B cell (primary cell): ENCODE results near the gene WFDC5. TPM values are rescaled to one million over a fixed set of nuclear protein-coding genes. Genes with fewer than 3 reads are reported as not detected.

Experiments used
- ATAC-seq: fragments of 200-7000 bp; cut with Tn5 transposase; one replicate; pipeline ENCODE4 v1.10.0; 2021; ENCODE audit warnings: low read depth, mild to moderate bottlenecking, moderate number of reproducible peaks, moderate library complexity
- CTCF ChIA-PET: fragments of 350-600 bp; sonication (Branson Sonifier 250); formaldehyde crosslinking; loops from one replicate; lab custom pipeline; 2021; ENCODE audit warnings: antibody characterized with exemption, inconsistent platforms; lab: Charles Lee
- POLR2A ChIA-PET: fragments of 350-600 bp; sonication (Branson Sonifier 250); formaldehyde crosslinking; loops from one replicate; lab custom pipeline; 2021; ENCODE audit warnings: antibody characterized with exemption; lab: Charles Lee
- DNase-seq: peaks from one replicate; pipeline ENCODE4 v3.0.0; 2013
- H2AFZ ChIP-seq: 2 replicates; pipeline ENCODE4 v1.6.1; 2012; ENCODE audit warnings: mild to moderate bottlenecking, low read depth, low read length; ENCODE audit not compliant: insufficient read depth, poor library complexity, severe bottlenecking
- H3K27ac ChIP-seq, 2 donors: 1 replicate in 1 of 2; 2 replicates in 1 of 2; pipeline ENCODE4 v1.5.1; 2012 to 2013; ENCODE audit warnings: low read length in 2 of 2, mild to moderate bottlenecking in 2 of 2, moderate library complexity in 1 of 2
- H3K27me3 ChIP-seq, 4 experiments: fragments of 200-600 bp in 1 of 4; sonication (generic) in 1 of 4; replicated peaks in 1 of 4; 1 replicate in 2 of 4; 2 replicates in 2 of 4; pipeline versions ENCODE4 v1.6.1 to v1.7.0; 2013 to 2016; ENCODE audit warnings: low read length in 3 of 4, mild to moderate bottlenecking in 2 of 4, mixed read lengths in 1 of 4, moderate library complexity in 1 of 4; ENCODE audit not compliant: insufficient read depth in 4 of 4, control insufficient read depth in 3 of 4; ENCODE audit errors: control extremely low read depth in 1 of 4
- H3K36me3 ChIP-seq, 2 experiments: replicated peaks in 1 of 2; 1 replicate in 1 of 2; 2 replicates in 1 of 2; pipeline versions ENCODE4 v1.6.1 to v1.7.1; 2013; ENCODE audit warnings: low read length in 1 of 2; ENCODE audit not compliant: insufficient read depth in 2 of 2, control insufficient read depth in 1 of 2; ENCODE audit errors: control extremely low read depth in 1 of 2, extremely low read depth in 1 of 2
- H3K4me1 ChIP-seq, 2 donors: fragments of 200-600 bp in 1 of 2; sonication (generic) in 1 of 2; 1 replicate in 1 of 2; 2 replicates in 1 of 2; pipeline versions ENCODE4 v1.5.1 to v1.6.1; 2013 to 2017; ENCODE audit warnings: low read length in 2 of 2; ENCODE audit not compliant: control insufficient read depth in 2 of 2, insufficient read depth in 2 of 2
- H3K4me2 ChIP-seq: replicated peaks from 2 replicates; pipeline ENCODE3; 2012; ENCODE audit warnings: mild to moderate bottlenecking, low read depth, low read length; ENCODE audit not compliant: poor library complexity, severe bottlenecking
- H3K4me3 ChIP-seq, 5 experiments: fragments of 200-600 bp in 1 of 5; sonication (generic) in 1 of 5; 1 replicate in 3 of 5; 2 replicates in 2 of 5; pipeline versions ENCODE4 v1.5.1 to v1.7.0; 2011 to 2016; ENCODE audit warnings: low read length in 4 of 5, mild to moderate bottlenecking in 4 of 5, low read depth in 2 of 5, control low read depth in 1 of 5, moderate library complexity in 1 of 5; ENCODE audit not compliant: insufficient read depth in 1 of 5; ENCODE audit errors: control extremely low read depth in 1 of 5, extremely low read depth in 1 of 5
- H3K79me2 ChIP-seq: fragments of 200-600 bp; sonication (generic); one replicate; pipeline ENCODE4 v1.6.0; 2016; ENCODE audit warnings: low read length; ENCODE audit not compliant: control insufficient read depth, insufficient read depth
- H3K9ac ChIP-seq: fragments of 200-600 bp; sonication (generic); 2 replicates; pipeline ENCODE4 v1.6.1; 2017; ENCODE audit warnings: mild to moderate bottlenecking, low read length, moderate library complexity
- H3K9me3 ChIP-seq, 3 donors: one replicate each; pipeline versions ENCODE4 v1.6.1 to v1.7.1; 2013; ENCODE audit warnings: low read length in 2 of 3; ENCODE audit not compliant: control insufficient read depth in 2 of 3, insufficient read depth in 1 of 3; ENCODE audit errors: control extremely low read depth in 1 of 3
- H4K20me1 ChIP-seq: 2 replicates; pipeline ENCODE4 v1.6.0; 2012; ENCODE audit warnings: mild to moderate bottlenecking, low read length; ENCODE audit not compliant: insufficient read depth, control insufficient read depth, poor library complexity, severe bottlenecking
- H3K27ac Mint-ChIP-seq: one replicate; pipeline ENCODE4 v1.8.0; 2021; ENCODE audit warnings: mixed read lengths
- H3K27me3 Mint-ChIP-seq: one replicate; pipeline ENCODE4 v1.8.0; 2021; ENCODE audit warnings: mixed read lengths
- H3K4me1 Mint-ChIP-seq: one replicate; pipeline ENCODE4 v1.8.0; 2021; ENCODE audit warnings: mixed read lengths
- H3K4me3 Mint-ChIP-seq: one replicate; pipeline ENCODE4 v1.8.0; 2021; ENCODE audit warnings: mixed read lengths
- H3K9me3 Mint-ChIP-seq: one replicate; pipeline ENCODE4 v1.8.0; 2022; ENCODE audit warnings: mixed read lengths; ENCODE audit not compliant: insufficient read depth
- CTCF ChIP-seq: fragments of 200-600 bp; IDR thresholded peaks from one replicate; pipeline ENCODE4 v1.8.0; 2022; ENCODE audit warnings: antibody characterized with exemption, mild to moderate bottlenecking
- EZH2 ChIP-seq: IDR thresholded peaks from 2 replicates; pipeline ENCODE4 v1.6.1; 2012; ENCODE audit warnings: borderline replicate concordance, low read depth, mild to moderate bottlenecking, moderate library complexity, low read length; ENCODE audit not compliant: insufficient read depth, poor library complexity, severe bottlenecking
- WGBS: methylation state at CpG from one replicate; pipeline ENCODE4 v1.1.5; 2013; ENCODE audit warnings: missing lambda C conversion rate; ENCODE audit not compliant: insufficient coverage; 5-methylcytosine and 5-hydroxymethylcytosine counted together
- intact Hi-C: fragments of 100-400 bp; cut with micrococcal nuclease; formaldehyde crosslinking; loops from one replicate; pipeline ENCODE4 v1.10.0; 2022
- polyA plus RNA-seq: library from polyadenylated mRNA; depleted of rRNA; stranded (reverse); fragments of >200 nt; gene quantifications from 2 replicates; pipeline ENCODE4 v1.2.3, GENCODE V29; 2012
- total RNA-seq, 2 donors: library from RNA; stranded (reverse); fragments of 120-200 nt in 1 of 2; gene quantifications; 1 replicate in 1 of 2; 2 replicates in 1 of 2; pipeline versions ENCODE4 v1.2.3 to v1.2.4, GENCODE V29; 2013 to 2022

WFDC5 gene
- total and polyA plus RNA-seq, 2 donors (not counting 1 experiment from before 2014, with no cell fraction given) = not detected

- intact Hi-C loops = no loop called here
- Histone ChIP-seq H3K9ac (no peak overlapping the region), H3K4me3 (no peak overlapping the region), H2AFZ (no peak overlapping the region), H3K4me1 (peaks cover 0 to 11% of the 10 kb centered on the region in 2 donors), H3K4me2 (no peak overlapping the region), H3K27me3 (peaks cover 0 to 12% (median 0%) of the 10 kb centered on the region in 4 experiments), H4K20me1 (no peaks in the 10 kb centered on the region), H3K36me3 (no peaks in the 10 kb centered on the region), H3K9me3 (peaks cover 4 to 13% (median 12%) of the 10 kb centered on the region in 3 donors), H3K27ac (no peak overlapping the region), H3K79me2 (no peaks in the 10 kb centered on the region)
- Mint-ChIP-seq H3K4me1 (peaks cover 15% of the 10 kb centered on the region), H3K9me3 (peaks cover 13% of the 10 kb centered on the region), H3K4me3 (no peak overlapping the region), H3K27ac (no peak overlapping the region), H3K27me3 (peaks cover 20% of the 10 kb centered on the region)
- DNase-seq = no peak
- TF ChIP-seq CTCF (no peak), EZH2 (no peak)
- WGBS = 100% methylated on average over 1 of the region's 3 CpGs
- CTCF ChIA-PET = no interaction called here
- ATAC-seq = no peak
- POLR2A ChIA-PET = no interaction called here
Observed at GRCh38 chr20:45154183-45154582, 39.2 kb upstream of the WFDC5 start.

GRCh38 chr20:45153752-45154151 lies 38.8 kb upstream of the WFDC5 start:
- WGBS = 75% methylated on average over 1 of the region's 1 CpG
- Histone ChIP-seq H3K27me3 (peaks cover 0 to 12% (median 0%) of the 10 kb centered on the region in 4 experiments), H4K20me1 (no peaks in the 10 kb centered on the region), H2AFZ (no peak overlapping the region), H3K9me3 (peaks cover 2 to 13% (median 8%) of the 10 kb centered on the region in 3 donors), H3K4me1 (peaks cover 0 to 11% of the 10 kb centered on the region in 2 donors), H3K27ac (no peak overlapping the region), H3K36me3 (no peaks in the 10 kb centered on the region), H3K9ac (no peak overlapping the region), H3K4me3 (no peak overlapping the region), H3K79me2 (no peaks in the 10 kb centered on the region), H3K4me2 (no peak overlapping the region)
- TF ChIP-seq EZH2 (no peak), CTCF (no peak)
- peaks cover 19% of the 10 kb centered on the region for H3K27me3 Mint-ChIP-seq
- H3K9me3 Mint-ChIP-seq = peaks cover 13% of the 10 kb centered on the region
- intact Hi-C loops = no loop called here
- ChIA-PET POLR2A (no interaction called here), CTCF (no interaction called here)
- ATAC-seq = peak; percentile 57
- peak; percentile 39 for DNase-seq
- H3K27ac Mint-ChIP-seq = no peak overlapping the region
- H3K4me3 Mint-ChIP-seq = no peak overlapping the region
- H3K4me1 Mint-ChIP-seq = peaks cover 15% of the 10 kb centered on the region
